H1 (cell line): ENCODE measurements around the gene EFHD1. TPM values are rescaled to one million over a fixed set of nuclear protein-coding genes. Genes with fewer than 3 reads are reported as not detected.

Experiments used
- CTCF ChIA-PET: fragments of 300-600 bp; sonication (Branson Sonifier 250); formaldehyde crosslinking; loops from one replicate; lab custom pipeline; 2021; ENCODE audit not compliant: partially characterized antibody; lab: Charles Lee
- POLR2A ChIA-PET: fragments of 300-600 bp; sonication (Branson Sonifier 250); formaldehyde crosslinking; loops from one replicate; lab custom pipeline; 2021; ENCODE audit warnings: inconsistent platforms; ENCODE audit not compliant: partially characterized antibody; lab: Charles Lee
- DNase-seq, 2 experiments: peaks; one replicate each; pipeline versions ENCODE4 v3.0.0 to v3.0.0-alpha.2; 2010 to 2022; ENCODE audit warnings: low spot score in 2 of 2, low read depth in 1 of 2, mixed read lengths in 1 of 2
- FAIRE-seq: peaks from 2 replicates; lab custom pipeline; 2011; peaks lifted over from hg19 to GRCh38; lab: Jason Lieb, UNC
- H2AFZ ChIP-seq: 2 replicates; pipeline ENCODE4 v1.8.1; 2012; ENCODE audit warnings: low read length, inconsistent platforms
- H2AK5ac ChIP-seq: 2 replicates; pipeline ENCODE4 v1.6.1; 2013; ENCODE audit warnings: low read depth, low read length
- H2BK120ac ChIP-seq: replicated peaks from 2 replicates; pipeline ENCODE3; 2013; ENCODE audit warnings: low read depth, low read length, inconsistent platforms
- H2BK12ac ChIP-seq: 2 replicates; pipeline ENCODE4 v1.6.1; 2013; ENCODE audit warnings: low read depth, low read length
- H2BK15ac ChIP-seq: 2 replicates; pipeline ENCODE4 v1.6.1; 2013; ENCODE audit warnings: low read length
- H2BK20ac ChIP-seq: 2 replicates; pipeline ENCODE4 v1.6.1; 2013; ENCODE audit warnings: low read length
- H2BK5ac ChIP-seq: 2 replicates; pipeline ENCODE4 v1.6.1; 2013; ENCODE audit warnings: low read depth, low read length
- H3K14ac ChIP-seq: 2 replicates; pipeline ENCODE4 v1.6.1; 2013; ENCODE audit warnings: inconsistent platforms; ENCODE audit not compliant: insufficient read length
- H3K18ac ChIP-seq: 2 replicates; pipeline ENCODE4 v1.6.1; 2013; ENCODE audit warnings: low read length; ENCODE audit errors: extremely low read depth
- H3K23ac ChIP-seq: 2 replicates; pipeline ENCODE4 v1.6.1; 2013; ENCODE audit warnings: inconsistent platforms; ENCODE audit not compliant: insufficient read length
- H3K23me2 ChIP-seq: 2 replicates; pipeline ENCODE4 v1.6.1; 2013; ENCODE audit warnings: low read depth, low read length
- H3K27ac ChIP-seq: 2 replicates; pipeline ENCODE4 v1.6.1; 2011; ENCODE audit warnings: low read depth, low read length, inconsistent platforms
- H3K27me3 ChIP-seq, 4 experiments: replicated peaks in 1 of 4; 1 replicate in 1 of 4; 2 replicates in 3 of 4; pipeline versions ENCODE4 v1.6.1 to v1.8.1; 2011 to 2013; ENCODE audit warnings: low read length in 3 of 4, mild to moderate bottlenecking in 3 of 4, inconsistent platforms in 2 of 4, mixed read lengths in 2 of 4, moderate library complexity in 1 of 4; ENCODE audit not compliant: control insufficient read depth in 3 of 4, insufficient read depth in 3 of 4; ENCODE audit errors: extremely low read depth in 1 of 4
- H3K36me3 ChIP-seq, 4 experiments: 2 replicates each; pipeline versions ENCODE4 v1.6.1 to v1.8.1; 2011 to 2013; ENCODE audit warnings: mild to moderate bottlenecking in 4 of 4, low read length in 3 of 4, moderate library complexity in 2 of 4, control low read depth in 1 of 4, inconsistent platforms in 1 of 4; ENCODE audit not compliant: insufficient read depth in 4 of 4, control insufficient read depth in 2 of 4
- H3K4ac ChIP-seq: replicated peaks from 2 replicates; pipeline ENCODE3; 2013; ENCODE audit warnings: low read length, low read depth, mixed read lengths, inconsistent platforms; ENCODE audit not compliant: insufficient read length
- H3K4me1 ChIP-seq, 4 experiments: replicated peaks in 1 of 4; 1 replicate in 1 of 4; 2 replicates in 3 of 4; pipeline versions ENCODE4 v1.6.1 to v1.8.1; 2011 to 2013; ENCODE audit warnings: low read length in 3 of 4, inconsistent platforms in 2 of 4, mixed read lengths in 1 of 4; ENCODE audit not compliant: insufficient read depth in 4 of 4, control insufficient read depth in 3 of 4
- H3K4me2 ChIP-seq, 2 experiments: 2 replicates each; pipeline versions ENCODE4 v1.6.1 to v1.8.1; 2011 to 2013; ENCODE audit warnings: low read depth in 2 of 2, low read length in 2 of 2, control low read depth in 1 of 2, inconsistent platforms in 1 of 2, mild to moderate bottlenecking in 1 of 2; ENCODE audit not compliant: insufficient read depth in 1 of 2
- H3K4me3 ChIP-seq, 4 experiments: fragments of 200-600, 300-600 bp in 1 of 4; sonication (generic), shearing (Covaris generic), sonication (Bioruptor Twin) in 1 of 4; 2 replicates each; pipeline versions ENCODE4 v1.5.1 to v1.8.1; 2011 to 2016; ENCODE audit warnings: low read length in 4 of 4, low read depth in 3 of 4, control low read depth in 2 of 4, inconsistent platforms in 2 of 4, mild to moderate bottlenecking in 2 of 4, mixed read lengths in 1 of 4, moderate library complexity in 1 of 4; ENCODE audit not compliant: insufficient read depth in 2 of 4; ENCODE audit errors: extremely low read depth in 1 of 4
- H3K56ac ChIP-seq: replicated peaks from 2 replicates; pipeline ENCODE3; 2013; ENCODE audit warnings: low read depth, mild to moderate bottlenecking, mixed read lengths, low read length, inconsistent platforms; ENCODE audit not compliant: insufficient read length
- H3K79me1 ChIP-seq: 2 replicates; pipeline ENCODE4 v1.6.1; 2013; ENCODE audit warnings: low read depth, low read length, control low read depth
- H3K79me2 ChIP-seq, 2 experiments: 2 replicates each; pipeline versions ENCODE4 v1.6.1 to v1.8.1; 2012 to 2013; ENCODE audit warnings: low read length in 2 of 2, mild to moderate bottlenecking in 2 of 2, inconsistent platforms in 1 of 2; ENCODE audit not compliant: insufficient read depth in 2 of 2, control insufficient read depth in 1 of 2
- H3K9ac ChIP-seq, 4 experiments: replicated peaks in 1 of 4; 1 replicate in 1 of 4; 2 replicates in 3 of 4; pipeline versions ENCODE4 v1.6.1 to v1.8.1; 2011 to 2013; ENCODE audit warnings: low read depth in 3 of 4, low read length in 3 of 4, control low read depth in 2 of 4, mild to moderate bottlenecking in 2 of 4, moderate library complexity in 2 of 4, inconsistent platforms in 1 of 4; ENCODE audit errors: extremely low read depth in 1 of 4
- H3K9me3 ChIP-seq, 2 experiments: 2 replicates each; pipeline versions ENCODE4 v1.6.1 to v1.8.1; 2012 to 2013; ENCODE audit warnings: mild to moderate bottlenecking in 2 of 2, moderate library complexity in 2 of 2, control low read depth in 1 of 2, inconsistent platforms in 1 of 2, low read depth in 1 of 2, low read length in 1 of 2, mixed read lengths in 1 of 2; ENCODE audit not compliant: insufficient read depth in 2 of 2
- H4K20me1 ChIP-seq, 2 experiments: replicated peaks in 1 of 2; 2 replicates each; pipeline versions ENCODE3 to v1.8.1; 2011 to 2013; ENCODE audit warnings: inconsistent platforms in 2 of 2, low read length in 2 of 2, mild to moderate bottlenecking in 1 of 2; ENCODE audit not compliant: insufficient read depth in 2 of 2, control insufficient read depth in 1 of 2
- H4K5ac ChIP-seq: 2 replicates; pipeline ENCODE4 v1.6.1; 2013; ENCODE audit warnings: low read length, low read depth, mixed read lengths, inconsistent platforms; ENCODE audit not compliant: insufficient read length
- H4K8ac ChIP-seq: 2 replicates; pipeline ENCODE4 v1.8.0; 2013; ENCODE audit warnings: mild to moderate bottlenecking, moderate library complexity, low read length, inconsistent platforms; ENCODE audit not compliant: insufficient read depth; ENCODE audit errors: extremely low read depth
- H4K91ac ChIP-seq: replicated peaks from 2 replicates; pipeline ENCODE3; 2013; ENCODE audit warnings: low read length, mixed read lengths, inconsistent platforms; ENCODE audit not compliant: insufficient read length
- CHD2 ChIP-seq: IDR thresholded peaks from 2 replicates; pipeline ENCODE4 v1.6.1; 2012; ENCODE audit warnings: low read length, improper control_type of control experiment
- E2F6 ChIP-seq: IDR thresholded peaks from 2 replicates; pipeline ENCODE4 v1.6.1; 2012; ENCODE audit warnings: inconsistent platforms
- JUND ChIP-seq: IDR thresholded peaks from 2 replicates; pipeline ENCODE4 v1.6.1; 2011; ENCODE audit warnings: mild to moderate bottlenecking, improper control_type of control experiment, low read length
- SIN3A ChIP-seq, 2 experiments: IDR thresholded peaks in 1 of 2; conservative IDR thresholded peaks in 1 of 2; 2 replicates each; pipeline ENCODE4 v1.6.1; 2011 to 2012; ENCODE audit warnings: low read length in 2 of 2, improper control_type of control experiment in 1 of 2, low read depth in 1 of 2, mild to moderate bottlenecking in 1 of 2
- SP1 ChIP-seq: IDR thresholded peaks from 2 replicates; pipeline ENCODE4 v1.6.1; 2011; ENCODE audit warnings: low read depth, low read length
- SP4 ChIP-seq: IDR thresholded peaks from 2 replicates; pipeline ENCODE4 v1.6.1; 2012; ENCODE audit warnings: low read length, inconsistent platforms
- WGBS, 2 experiments: shearing (Covaris generic) in 1 of 2; methylation state at CpG; one replicate each; pipeline versions ENCODE4 v1.1.6 to v1.1.7; 2013 to 2015; ENCODE audit warnings: low lambda C conversion rate in 2 of 2, mixed read lengths in 2 of 2, inconsistent platforms in 1 of 2, low coverage in 1 of 2, missing lambda C conversion rate in 1 of 2; ENCODE audit not compliant: insufficient replicate concordance in 2 of 2, insufficient coverage in 1 of 2, insufficient read length in 1 of 2; ENCODE audit errors: extremely low coverage in 1 of 2, missing lambda C conversion rate in 1 of 2; 5-methylcytosine and 5-hydroxymethylcytosine counted together
- polyA plus RNA-seq, 7 experiments: library from polyadenylated mRNA; depleted of rRNA in 3 of 7; stranded (reverse) in 5 of 7; unstranded in 2 of 7; fragments of >200 nt in 5 of 7; fragments of 200-250 nt in 2 of 7; gene quantifications; 1 replicate in 5 of 7; 2 replicates in 1 of 7; 4 replicates in 1 of 7; pipeline versions ENCODE4 v1.2.1 to v1.2.3, GENCODE V29; 2011 to 2013; ENCODE audit warnings: missing spikeins in 2 of 7, mixed read lengths in 2 of 7
- total RNA-seq: library from RNA; stranded (reverse); fragmentation: NEBNext Ultra II Directional; extraction: Animal tissue kit (Norgen Biotek cat#: 25700); gene quantifications from 2 replicates; pipeline ENCODE4 v1.2.1, GENCODE V29; 2021

The EFHD1 gene
- total and polyA plus RNA-seq, 2 of the 8 experiments (the other 6 are each of a cell fraction or from before 2014, with no cell fraction given), result 3.4 to 4.5 TPM

- no peak overlapping the region for H3K4me2 ChIP-seq
- H3K79me1 ChIP-seq, result no peaks in the 10 kb centered on the region; the same call in 1 of the 2 replicates
- WGBS, 2 experiments, result 98% methylated on average over 2 of the region's 2 CpGs; no CpG with 5 or more reads in 1 of the 2 experiments
- no peak overlapping the region for H3K4me3 ChIP-seq
- no peak overlapping the region for H2BK120ac ChIP-seq
- no peak overlapping the region for H3K27ac ChIP-seq
- TF ChIP-seq E2F6 (no peak), SIN3A (conservative IDR thresholded peaks at IDR 0.05 in 1 of 2, IDR thresholded peaks at IDR 0.05 in 1 of 2; ENCODE audit: low read depth in 1 of 2, low read length in 2 of 2) (no peak), SP1 (no peak), JUND (no peak), SP4 (no peak), CHD2 (no peak)
- H2AK5ac ChIP-seq, result no peak overlapping the region
- no peak overlapping the region for H3K23ac ChIP-seq
- H3K79me2 ChIP-seq, result peaks cover 0 to 43% of the 10 kb centered on the region in 2 experiments; a peak in 2 of 4 replicates
- H3K9ac ChIP-seq, result no peak overlapping the region
- H2BK20ac ChIP-seq, result no peak overlapping the region
- H2BK5ac ChIP-seq, result no peak overlapping the region
- H3K36me3 ChIP-seq, result peaks cover 0 to 19% (median 2%) of the 10 kb centered on the region in 4 experiments; a peak in 5 of 8 replicates
- H3K4ac ChIP-seq, result no peak overlapping the region
- H3K14ac ChIP-seq, result no peak overlapping the region
- H3K4me1 ChIP-seq, result no peaks in the 10 kb centered on the region
- POLR2A ChIA-PET, result no interaction called here
- H4K5ac ChIP-seq, result no peak overlapping the region
- H4K91ac ChIP-seq, result no peak overlapping the region
- H2BK12ac ChIP-seq, result no peak overlapping the region
- peaks cover 0 to 2% of the 10 kb centered on the region in 2 experiments for H4K20me1 ChIP-seq
- no peak overlapping the region for H2BK15ac ChIP-seq
- no peak overlapping the region for H4K8ac ChIP-seq
- H3K23me2 ChIP-seq, result no peaks in the 10 kb centered on the region
- no peak overlapping the region for H2AFZ ChIP-seq
- no peak for FAIRE-seq
- H3K18ac ChIP-seq, result no peak overlapping the region
- CTCF ChIA-PET, result interaction anchor here (0.7 to 0.8 kb wide), 2 partner anchors 9 to 12 kb away, joined by 4 read pairs; no protein-coding TSS in a partner anchor
- DNase-seq, result no peak
- no peaks in the 10 kb centered on the region for H3K9me3 ChIP-seq
- H3K56ac ChIP-seq, result no peak overlapping the region
- no peaks in the 10 kb centered on the region for H3K27me3 ChIP-seq
These were observed 98.1 kb downstream of the EFHD1 start for GRCh38 chr2:232731470-232731869.
